HepG2 (cell line): Measurements from ENCODE around the gene CD151.

ENCODE experiments used
- ARHGAP35 ChIP-seq: sonication (generic); formaldehyde crosslinking; IDR thresholded peaks from 2 replicates; pipeline ENCODE4 v1.9.0; 2022; ENCODE audit warnings: mild to moderate bottlenecking, inconsistent platforms, moderate library complexity, missing genetic modification reagents, borderline replicate concordance
- ELF4 ChIP-seq: sonication (generic); formaldehyde crosslinking; IDR thresholded peaks from 2 replicates; pipeline ENCODE4 v1.5.0; 2020; ENCODE audit warnings: missing genetic modification reagents, mild to moderate bottlenecking, moderate library complexity, borderline replicate concordance
- EP300 ChIP-seq, 3 experiments: sonication (generic) in 1 of 3; formaldehyde crosslinking in 1 of 3; IDR thresholded peaks; 2 replicates each; pipeline versions ENCODE4 v1.5.1 to v1.6.1; 2011 to 2020; ENCODE audit warnings: low read depth in 2 of 3, low read length in 2 of 3, borderline replicate concordance in 1 of 3, improper control_type of control experiment in 1 of 3, mild to moderate bottlenecking in 1 of 3, missing genetic modification reagents in 1 of 3, moderate library complexity in 1 of 3
- HMG20B ChIP-seq: conservative IDR thresholded peaks from 2 replicates; pipeline ENCODE4 v1.6.1; 2016; ENCODE audit warnings: missing genetic modification reagents, missing compliant biosample characterization
- TCF12 ChIP-seq, 2 experiments: fragments of 450-650 bp in 1 of 2; sonication (generic) in 1 of 2; formaldehyde crosslinking in 1 of 2; IDR thresholded peaks; 2 replicates each; pipeline versions ENCODE4 v1.6.1 to v1.8.0; 2017 to 2022; ENCODE audit warnings: antibody characterized with exemption in 1 of 2, mild to moderate bottlenecking in 1 of 2, missing genetic modification reagents in 1 of 2, moderate library complexity in 1 of 2
- ZNF430 ChIP-seq: sonication (generic); formaldehyde crosslinking; IDR thresholded peaks from 2 replicates; pipeline ENCODE4 v1.9.0; 2021; ENCODE audit warnings: mild to moderate bottlenecking, missing genetic modification reagents
- TF ChIP-seq, protein P1 (sequence below): sonication (generic); formaldehyde crosslinking; IDR thresholded peaks from 2 replicates; pipeline ENCODE4 v1.5.0; 2020; ENCODE audit warnings: mild to moderate bottlenecking, missing genetic modification reagents, moderate library complexity

DNA sequence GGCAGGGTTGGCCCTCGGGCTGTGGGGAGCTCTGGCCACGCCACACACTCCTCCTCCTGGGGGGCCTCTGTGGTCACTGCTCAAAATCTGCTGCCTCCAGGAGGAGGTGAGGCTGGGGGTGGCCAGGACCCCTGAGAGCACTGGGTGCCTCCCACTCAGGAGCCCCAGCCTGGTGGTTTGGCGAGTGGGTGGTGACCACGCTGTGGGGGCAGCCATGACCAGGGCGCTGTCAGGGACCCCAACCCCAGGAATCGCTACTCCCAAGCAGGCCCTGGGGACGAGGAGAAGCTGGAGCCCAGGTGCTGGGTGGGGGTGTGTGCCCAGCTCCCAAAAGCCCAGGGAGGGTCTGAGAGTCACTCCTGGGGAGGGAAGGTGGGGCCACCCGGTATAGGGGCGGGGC is 40.0 kb downstream of the CD151 start:
- TF ChIP-seq ARHGAP35 (no peak), ELF4 (no peak), EP300 (IDR thresholded peaks at IDR 0.05; ENCODE audit: low read depth in 2 of 2, low read length in 2 of 2) (no peak), EP300 (CRISPR knock-in tag; IDR thresholded peaks at IDR 0.05; ENCODE audit: borderline replicate concordance) (no peak), TCF12 (IDR thresholded peaks at IDR 0.05) (no peak), TCF12 (CRISPR knock-in tag; IDR thresholded peaks at IDR 0.05) (no peak), HMG20B (CRISPR knock-in tag) (no peak), ZNF430 (CRISPR knock-in tag) (no peak)
- TF ChIP-seq, protein P1, sequence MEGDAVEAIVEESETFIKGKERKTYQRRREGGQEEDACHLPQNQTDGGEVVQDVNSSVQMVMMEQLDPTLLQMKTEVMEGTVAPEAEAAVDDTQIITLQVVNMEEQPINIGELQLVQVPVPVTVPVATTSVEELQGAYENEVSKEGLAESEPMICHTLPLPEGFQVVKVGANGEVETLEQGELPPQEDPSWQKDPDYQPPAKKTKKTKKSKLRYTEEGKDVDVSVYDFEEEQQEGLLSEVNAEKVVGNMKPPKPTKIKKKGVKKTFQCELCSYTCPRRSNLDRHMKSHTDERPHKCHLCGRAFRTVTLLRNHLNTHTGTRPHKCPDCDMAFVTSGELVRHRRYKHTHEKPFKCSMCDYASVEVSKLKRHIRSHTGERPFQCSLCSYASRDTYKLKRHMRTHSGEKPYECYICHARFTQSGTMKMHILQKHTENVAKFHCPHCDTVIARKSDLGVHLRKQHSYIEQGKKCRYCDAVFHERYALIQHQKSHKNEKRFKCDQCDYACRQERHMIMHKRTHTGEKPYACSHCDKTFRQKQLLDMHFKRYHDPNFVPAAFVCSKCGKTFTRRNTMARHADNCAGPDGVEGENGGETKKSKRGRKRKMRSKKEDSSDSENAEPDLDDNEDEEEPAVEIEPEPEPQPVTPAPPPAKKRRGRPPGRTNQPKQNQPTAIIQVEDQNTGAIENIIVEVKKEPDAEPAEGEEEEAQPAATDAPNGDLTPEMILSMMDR (CRISPR knock-in tag): no peak
